Activated CD8-positive, alpha-beta memory T cell treated with anti-CD3 and anti-CD28 coated beads, Interleukin-2, amount 50 U/mL, for 1 hour (primary cell): Measurements from ENCODE around the gene RAPGEF2.
"Not testable (repeated sequence)": the region's sequence is repeated elsewhere in the genome, so short reads cannot be mapped to it uniquely, and the experiment has no call there.

Source experiments
- DNase-seq: peaks from one replicate; pipeline ENCODE4 v3.0.0-alpha.2; 2020; ENCODE audit errors: extremely low read depth

The RAPGEF2 gene

DNA sequence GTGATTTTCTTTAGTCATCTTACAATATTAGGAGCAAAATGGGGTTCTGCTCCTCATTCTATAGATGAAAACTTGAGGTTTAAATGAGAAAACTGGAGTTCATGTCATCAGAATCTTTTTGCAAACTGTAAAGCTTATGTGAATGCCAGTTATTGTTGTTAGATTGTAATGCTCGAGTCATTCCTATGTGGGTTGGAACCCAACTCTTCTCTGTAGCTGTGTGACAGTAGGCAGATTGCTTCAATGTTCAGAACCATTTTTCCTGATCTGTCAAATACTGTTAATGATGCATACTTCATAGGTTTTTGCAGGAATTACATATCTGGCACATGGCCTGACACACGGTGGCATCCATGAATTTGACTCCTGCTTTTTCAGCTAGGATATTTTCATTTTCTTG, 178.9 kb downstream of the RAPGEF2 start:
- no peak for DNase-seq

DNA sequence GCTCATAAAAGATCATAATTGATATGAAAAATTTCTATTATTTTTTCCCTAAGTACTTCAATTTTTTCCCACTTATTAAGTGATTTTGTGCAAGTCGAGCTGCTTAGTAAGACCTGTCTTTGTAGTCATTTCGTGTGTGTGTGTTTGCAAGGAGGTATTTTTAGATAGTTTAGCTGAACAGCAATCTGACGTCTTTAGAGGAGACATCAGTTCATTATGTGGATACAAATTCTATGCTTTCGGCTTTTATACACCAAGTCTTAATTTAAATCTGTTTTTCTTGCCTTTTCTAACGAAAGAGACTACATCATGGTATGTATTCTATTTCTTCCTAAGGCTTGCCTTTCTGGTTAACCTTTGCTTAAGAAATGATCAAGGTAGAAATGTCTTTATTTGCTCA, 179.4 kb downstream of the RAPGEF2 start:
- no peak for DNase-seq

DNA sequence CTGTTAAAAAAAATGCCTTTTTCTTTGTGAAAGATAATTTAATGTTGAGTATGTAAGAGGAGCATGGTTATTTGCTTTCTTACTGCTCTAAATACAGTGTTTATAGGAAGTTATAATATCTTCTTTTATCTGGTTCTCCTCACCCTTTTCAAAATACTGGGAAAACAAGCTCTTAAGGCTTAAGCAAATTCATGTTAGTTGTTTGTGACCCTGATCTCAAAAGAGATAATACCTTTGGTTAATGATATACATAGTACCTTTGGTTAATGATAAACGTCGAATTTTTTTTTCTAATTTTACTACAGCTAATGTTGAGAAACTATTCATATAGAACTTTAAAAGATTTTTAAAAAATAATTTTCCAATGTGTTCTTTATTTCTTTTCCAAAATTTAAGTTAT, 180.1 kb downstream of the RAPGEF2 start:
- DNase-seq = no peak

DNA sequence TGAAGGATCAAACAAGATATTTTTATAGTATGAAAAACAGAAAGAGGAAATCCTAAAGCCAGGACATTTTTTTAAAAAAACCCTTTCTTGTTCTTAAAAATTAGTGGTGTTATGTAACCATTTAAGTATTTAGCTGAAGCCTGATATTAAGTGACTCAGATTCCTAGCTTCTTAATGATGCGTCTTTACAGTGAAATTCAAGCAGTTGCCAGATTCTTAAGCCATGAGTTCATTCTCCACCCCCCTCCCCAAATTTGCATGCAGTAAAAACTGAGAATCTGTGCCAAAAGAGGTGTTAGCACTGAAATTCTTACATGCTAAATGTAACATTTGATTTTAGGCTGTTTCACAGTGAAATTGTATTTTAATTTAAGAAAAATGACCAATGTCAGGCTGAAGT, 180.8 kb downstream of the RAPGEF2 start:
- DNase-seq = no peak

DNA sequence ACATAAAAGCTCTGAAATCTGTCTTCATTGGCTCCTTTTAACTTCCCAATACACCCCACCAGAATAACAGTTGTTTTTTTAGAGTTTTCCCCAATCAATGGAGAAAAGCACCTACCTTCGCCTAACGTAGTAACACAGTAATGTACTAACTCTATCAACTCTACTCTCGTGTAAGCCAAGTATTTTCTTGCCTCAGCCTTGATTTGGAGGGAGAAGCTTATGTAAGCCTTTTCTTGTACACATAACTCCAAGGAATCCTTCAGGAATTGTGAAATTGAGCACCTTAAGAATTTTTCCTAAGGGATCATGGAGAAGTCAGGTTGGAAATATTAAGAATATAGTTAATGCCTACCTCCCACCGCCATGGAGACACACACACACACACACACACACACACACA, 181.2 kb downstream of the RAPGEF2 start:
- DNase-seq = no peak

DNA sequence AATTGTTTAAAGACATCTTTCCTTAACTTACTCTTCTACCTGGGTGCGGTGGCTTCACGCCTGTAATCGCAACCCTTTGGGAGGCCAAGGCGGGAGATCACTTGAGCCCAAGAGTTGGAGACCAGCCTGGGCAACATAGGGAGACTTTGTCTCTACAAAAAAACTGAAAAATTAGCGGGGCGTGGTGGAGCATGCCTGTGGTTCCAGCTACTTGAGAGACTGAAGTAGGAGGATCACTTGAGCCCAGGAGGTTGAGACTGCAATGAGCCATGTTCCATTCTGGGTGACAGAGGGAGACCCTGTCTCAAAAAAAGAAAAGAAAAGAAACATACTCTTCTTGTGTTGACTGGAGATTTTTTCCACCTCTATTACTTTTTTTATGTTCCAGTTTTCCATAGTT, 181.9 kb downstream of the RAPGEF2 start:
- DNase-seq = no peak

DNA sequence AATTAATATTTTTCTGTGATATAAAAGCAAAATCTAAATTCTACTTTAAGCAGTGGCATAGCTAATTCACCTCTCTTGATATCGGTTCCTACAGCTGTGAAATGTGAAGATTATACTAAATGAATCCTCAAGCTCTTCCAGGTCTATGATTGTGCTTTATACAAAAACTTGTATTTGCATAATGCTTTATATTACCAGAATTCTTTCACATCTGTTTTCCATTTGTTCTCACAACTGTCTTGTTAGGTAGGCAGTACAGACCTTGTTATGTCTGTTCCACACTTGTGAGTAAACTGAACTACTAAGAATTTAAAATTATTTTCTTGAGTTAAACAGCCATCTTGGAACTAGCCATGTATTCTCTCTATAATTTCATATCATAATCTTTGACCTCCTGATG, 184.9 kb downstream of the RAPGEF2 start:
- no peak for DNase-seq

DNA sequence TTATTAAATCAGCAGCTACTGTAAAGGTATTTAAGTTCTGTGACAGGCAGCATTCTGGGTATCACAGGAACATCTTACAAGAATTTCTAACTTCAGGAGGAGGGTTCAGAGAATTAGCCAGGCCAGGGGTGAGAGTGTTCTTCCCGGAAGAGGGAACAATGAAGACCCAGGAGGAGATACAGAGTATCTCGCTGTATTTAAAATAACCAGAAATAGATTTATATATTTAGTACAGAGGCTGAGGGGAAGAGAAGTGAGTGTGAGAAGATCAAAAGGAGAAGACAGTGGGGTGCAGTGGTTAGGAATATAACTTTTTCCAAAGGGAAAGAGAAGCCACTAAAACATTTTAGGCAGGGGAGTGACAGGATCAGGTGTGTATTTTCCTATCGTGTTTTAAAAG, 186.8 kb downstream of the RAPGEF2 start:
- no peak for DNase-seq

DNA sequence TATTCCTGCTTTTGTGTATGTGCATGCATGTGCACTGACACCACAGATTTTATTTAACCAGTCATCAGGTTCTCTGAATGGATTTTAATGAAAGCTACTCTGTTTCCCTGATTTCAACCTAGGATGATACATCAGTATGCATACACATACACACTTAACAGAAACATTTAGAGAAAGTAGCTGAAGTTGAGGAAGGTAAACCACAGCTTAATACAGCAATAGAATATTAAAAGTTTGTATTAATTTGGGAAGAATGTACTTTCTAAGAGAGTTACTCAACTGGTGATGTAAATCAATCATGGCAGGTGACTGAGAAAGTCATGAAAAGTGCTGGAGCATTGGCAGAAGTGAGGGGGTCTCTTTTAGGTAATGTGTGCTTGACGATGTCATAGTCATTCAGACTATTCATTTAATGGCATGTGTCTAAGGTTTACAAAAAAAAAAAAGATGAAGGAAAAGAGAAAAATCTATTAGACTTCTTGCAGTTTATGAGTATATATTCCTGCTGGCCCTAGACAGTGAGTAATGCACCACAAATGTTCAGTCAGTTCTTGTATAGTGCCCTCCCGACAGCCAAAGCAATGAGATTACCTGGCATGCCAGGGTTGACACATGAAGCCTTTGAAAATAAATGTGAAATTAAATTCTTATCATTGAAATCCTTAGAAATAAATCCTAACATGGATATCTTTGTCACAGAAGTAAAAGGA, 187.6 kb downstream of the RAPGEF2 start:
- no peak for DNase-seq

DNA sequence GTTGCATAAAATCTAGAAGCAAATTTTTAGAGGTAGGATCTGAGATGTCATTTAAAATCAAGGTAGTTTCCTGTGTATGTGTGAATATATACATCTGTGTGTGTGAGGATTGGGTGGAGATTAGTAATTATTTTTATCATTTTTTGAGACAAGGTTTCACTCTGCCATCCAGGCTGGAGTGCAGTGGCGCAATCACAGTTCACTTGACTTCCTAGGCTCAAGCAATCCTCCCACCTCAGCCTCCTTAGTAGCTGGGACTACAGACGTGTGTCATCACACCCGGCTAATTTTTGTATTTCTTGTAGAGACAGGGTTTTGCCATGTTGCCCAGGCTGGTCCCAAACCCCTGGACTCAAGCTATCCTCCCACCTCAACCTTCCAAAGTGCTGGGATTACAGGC, 188.3 kb downstream of the RAPGEF2 start:
- no peak for DNase-seq

DNA sequence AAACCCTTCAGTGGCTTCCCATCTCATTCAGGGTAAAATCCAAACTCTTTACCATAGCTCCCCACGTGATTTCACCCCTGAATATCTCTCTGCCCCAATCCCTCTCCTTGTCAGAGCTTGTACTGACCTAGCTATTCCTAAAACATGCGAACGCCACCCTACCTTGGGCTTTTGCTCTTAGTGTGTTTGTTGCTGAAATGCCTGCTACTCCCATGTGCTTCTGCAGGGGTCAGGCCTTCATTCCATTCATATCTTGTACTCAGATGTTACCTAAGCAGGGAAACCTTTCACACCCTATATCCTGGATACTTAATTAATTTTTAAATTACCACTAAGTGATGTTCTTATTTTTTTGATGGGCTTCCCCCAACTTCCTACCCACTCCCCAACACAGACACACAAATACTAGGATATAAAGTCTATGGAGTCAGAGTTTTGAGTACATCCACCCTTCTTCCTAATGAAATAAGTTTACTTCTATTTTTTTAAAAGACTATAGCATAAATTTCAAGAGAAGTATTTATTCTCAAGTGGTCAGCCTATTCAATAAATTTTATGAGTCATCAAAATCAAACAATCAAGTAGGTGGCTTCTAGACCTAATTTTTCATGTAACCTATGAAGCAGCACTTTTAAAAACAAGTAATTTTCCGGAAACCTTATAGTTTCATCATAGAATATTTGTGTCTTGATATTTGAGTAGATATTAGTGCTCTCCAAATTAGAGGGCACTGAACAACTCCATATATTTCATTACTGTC, 189.4 kb downstream of the RAPGEF2 start:
- DNase-seq = no peak

DNA sequence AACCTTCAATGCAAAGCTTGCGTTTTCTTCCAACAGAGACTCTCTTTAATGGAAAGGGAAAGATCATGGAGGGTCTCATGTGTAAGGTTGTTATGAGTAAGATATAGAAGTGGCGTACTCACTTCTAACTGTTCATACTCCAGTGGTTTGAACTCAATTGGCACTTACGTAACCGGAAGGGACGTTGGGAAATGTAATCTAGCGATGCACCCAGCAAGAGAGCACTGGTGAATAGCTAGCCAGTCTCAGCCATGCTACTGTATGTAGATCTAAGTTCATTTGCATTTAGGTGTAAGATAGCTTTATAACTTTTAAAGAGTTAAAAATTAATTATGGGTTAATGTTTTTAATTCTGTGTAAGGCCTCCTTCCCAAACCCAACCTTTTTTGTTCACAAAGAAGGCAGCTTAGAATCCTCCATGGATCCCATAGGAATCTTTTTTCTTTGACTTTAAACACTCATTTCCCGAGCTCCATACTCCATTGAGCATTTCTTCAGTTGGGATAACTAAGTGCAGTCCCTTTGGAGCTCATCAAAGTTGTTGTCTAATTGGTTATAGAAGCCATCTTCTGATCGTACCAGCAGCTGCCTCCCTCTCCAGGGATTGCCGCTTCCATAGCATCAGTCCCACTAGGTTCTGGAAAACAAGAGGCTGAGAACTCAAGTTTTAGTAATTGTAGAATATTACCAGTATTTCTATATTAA, 191.1 kb downstream of the RAPGEF2 start:
- DNase-seq = no peak

DNA sequence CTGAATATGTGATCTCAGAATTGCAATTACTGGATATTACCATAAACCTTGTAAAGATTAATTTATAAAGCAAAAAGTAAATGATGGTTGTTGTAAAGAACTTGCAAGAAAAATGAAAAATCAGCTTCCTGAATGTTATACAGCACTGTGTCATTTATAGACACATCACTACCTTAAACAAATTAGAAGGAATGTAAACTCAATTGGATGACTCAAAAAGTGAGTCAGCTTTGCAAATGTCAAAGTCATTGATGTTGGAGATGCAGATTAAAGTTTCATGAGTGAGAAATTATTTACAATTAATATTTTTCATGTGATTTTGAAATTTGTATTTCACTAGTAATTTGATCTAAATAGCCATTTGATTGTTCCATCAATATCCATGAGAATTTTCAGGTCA, 193.2 kb downstream of the RAPGEF2 start:
- no peak for DNase-seq

DNA sequence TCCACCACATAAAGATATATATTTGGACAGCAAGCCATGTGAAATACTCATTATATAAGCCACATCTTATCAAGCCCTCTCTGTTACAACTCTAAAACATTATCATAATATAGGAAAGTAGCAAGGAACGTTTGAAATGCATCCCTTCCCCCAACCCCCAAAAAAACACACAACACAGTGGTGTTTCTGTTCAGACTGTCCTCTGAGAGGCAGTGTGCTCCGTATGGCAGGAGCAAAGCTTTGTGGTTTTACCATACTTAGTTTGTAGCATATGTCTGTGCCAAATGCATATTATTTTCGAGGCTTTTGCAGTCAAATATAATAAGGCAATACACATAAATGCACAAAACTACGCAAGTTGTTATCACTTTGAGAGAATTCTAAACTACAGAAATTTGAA, 194.2 kb downstream of the RAPGEF2 start:
- DNase-seq = no peak

DNA sequence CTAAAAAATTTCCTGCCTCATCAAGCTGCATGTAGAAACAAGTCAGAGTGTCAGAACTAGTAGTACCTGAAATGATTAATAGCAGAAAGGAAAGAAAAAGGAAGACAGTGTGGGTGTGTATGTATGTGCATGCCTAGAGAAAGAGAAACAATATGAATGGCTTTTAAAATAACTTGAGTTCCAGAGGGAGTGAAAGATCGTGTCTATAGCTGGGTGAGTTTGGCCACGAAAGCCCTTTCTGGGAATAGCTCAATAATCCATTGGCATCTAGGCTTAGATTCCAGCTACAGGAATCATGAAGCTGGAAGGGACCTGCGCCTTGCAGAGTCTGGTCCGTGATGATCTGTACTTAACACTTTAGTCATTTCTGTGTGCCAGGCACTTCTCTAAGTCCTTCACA, 195.6 kb downstream of the RAPGEF2 start:
- no peak for DNase-seq

DNA sequence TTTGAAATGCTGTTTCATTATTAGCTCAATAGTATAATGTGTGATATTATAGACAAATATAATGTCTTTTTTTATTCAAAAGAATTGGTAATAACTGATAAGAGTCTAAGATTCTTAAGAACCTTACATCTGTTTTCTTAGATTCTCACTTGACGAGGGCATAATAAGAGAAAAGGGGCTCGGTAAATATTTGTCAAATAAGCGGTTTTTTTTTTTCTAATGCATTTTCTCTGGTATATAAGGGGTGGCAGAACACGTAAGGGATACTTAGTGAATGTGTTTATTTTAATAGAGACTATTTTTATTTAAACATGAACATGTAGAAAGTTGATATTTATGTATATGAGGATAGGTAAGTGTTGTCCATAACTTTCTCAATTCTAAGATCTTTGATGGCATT, 200.6 kb downstream of the RAPGEF2 start:
- no peak for DNase-seq

DNA sequence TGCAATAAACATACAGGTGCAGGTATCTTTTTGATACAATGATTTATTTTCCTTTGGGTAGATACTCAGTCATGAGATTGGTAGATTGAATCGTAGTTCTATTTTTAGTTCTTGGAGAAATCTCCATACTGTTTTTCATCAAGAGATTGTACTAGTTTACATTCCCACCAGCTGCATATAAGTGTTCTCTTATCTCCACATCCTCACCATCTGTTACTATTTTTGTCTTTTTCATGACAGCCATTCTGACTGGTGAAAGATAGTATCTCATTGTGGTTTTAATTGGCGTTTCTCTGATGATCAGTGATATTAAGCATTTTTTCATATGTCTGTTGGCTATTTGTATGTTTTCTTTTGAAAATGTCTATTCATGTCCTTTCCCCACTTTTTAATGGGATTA, 202.2 kb downstream of the RAPGEF2 start:
- no peak for DNase-seq

DNA sequence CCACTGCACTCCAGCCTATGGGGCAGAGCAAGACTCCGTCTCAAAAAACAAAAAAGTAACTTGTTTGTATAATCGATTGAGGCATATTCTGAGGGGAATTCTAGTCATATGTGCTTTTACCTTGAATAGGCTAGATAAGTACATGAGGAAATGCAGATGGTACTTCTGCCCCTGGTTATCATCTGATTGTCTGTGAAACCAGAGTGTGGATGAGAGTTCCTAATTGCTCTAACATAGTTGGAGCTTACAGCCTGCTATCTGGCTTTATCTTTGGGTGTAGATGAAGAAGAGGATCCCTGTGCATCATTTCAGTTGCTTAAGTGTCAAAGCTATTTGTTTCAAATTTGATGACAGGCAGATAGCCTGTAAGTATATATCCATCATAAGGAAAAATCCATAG, 205.1 kb downstream of the RAPGEF2 start:
- no peak for DNase-seq

DNA sequence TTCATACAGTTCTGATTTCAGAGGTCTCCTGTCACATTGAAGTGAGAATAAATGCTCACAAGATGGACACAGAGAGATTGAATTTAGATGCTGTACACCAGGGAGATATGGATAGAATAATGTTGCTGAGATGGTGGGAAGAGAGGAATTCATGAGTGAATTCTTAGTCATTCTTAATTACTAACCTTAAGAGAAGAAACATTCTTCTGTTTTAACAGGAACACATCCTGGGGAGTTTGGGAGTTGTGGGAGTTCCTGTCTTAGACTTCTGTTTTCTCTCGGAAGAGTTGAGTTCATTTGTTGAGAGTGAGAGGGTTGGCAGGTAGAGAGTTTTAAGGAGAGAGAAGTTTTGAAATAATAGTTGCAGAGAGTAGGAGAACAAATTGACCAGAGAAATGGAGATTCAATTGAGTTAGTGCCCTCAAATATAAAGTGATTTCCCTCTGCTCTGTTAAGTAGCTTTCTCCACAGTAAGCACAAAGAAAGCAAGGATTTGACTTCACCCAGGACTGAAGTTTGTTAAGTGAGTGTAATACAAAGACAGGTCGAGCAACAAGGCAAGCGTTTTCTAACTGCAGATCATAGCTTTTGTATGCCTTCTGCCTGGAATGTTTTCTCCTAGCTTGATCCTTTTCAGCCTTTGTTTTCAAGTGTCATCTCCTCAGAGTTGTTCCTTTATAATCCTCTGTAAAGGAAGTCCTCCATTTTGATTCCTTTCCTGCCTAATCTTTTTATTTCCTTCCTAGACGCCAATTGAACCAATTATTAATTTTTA, 205.9 kb downstream of the RAPGEF2 start:
- DNase-seq = no peak

DNA sequence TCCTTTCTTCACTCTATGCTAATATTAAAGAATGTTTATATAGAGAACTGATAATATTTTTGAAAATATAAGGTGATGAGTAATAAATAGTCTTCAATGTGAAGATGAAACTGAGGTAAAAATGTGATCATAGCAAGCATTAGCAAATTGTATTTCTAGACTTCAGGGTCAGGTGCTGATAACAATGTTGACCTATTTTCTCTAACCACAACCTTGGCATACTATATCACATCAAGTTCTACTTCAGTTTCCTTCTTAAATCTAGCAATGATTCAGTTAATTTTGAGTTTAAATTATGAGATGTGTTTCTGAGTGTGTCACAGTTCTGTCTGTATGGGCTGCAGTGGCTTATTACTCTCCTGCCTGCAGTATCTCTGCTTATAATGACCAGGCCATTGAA, 209.4 kb downstream of the RAPGEF2 start:
- DNase-seq = no peak

DNA sequence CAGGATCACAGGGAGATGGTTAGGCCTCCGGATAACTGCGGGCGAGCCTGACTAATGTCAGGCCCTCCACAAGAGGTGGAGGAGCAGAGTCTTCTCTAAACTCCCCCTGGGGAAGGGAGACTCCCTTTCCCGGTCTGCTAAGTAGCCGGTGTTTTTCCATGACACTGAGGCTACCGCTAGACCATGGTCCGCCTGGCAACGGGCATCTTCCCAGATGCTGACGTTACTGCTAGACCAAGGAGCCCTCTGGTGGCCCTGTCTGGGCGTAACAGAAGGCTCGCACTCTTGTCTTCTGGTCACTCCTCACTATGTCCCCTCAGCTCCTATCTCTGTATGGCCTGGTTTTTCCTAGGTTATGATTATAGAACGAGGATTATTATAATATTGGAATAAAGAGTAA, 213.0 kb downstream of the RAPGEF2 start:
- not testable (repeated sequence) for DNase-seq

DNA sequence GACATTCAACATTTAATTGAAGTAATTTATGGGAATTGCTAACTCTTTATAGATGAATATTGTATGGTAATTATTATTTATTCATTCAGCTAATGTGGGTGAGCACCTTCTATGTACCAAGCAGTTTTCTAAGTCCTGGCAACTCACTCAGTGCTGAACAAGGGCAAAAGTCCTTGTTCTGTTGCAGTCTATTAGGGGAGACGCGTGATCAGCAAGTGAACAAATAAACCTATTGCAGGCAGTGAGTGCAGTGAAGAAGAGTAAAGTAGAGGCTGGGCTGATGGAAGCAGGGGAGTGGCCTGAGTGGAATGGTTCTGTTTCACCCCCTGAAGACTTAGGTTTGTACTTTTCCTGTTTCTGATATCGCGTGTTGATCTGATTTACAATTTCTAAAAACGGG, 214.3 kb downstream of the RAPGEF2 start:
- no peak for DNase-seq
